MCF 10A (cell line): ENCODE data around the gene TMEM198. TPM values are rescaled to one million over a fixed set of nuclear protein-coding genes. Genes with fewer than 3 reads are reported as not detected.
A peak's percentile ranks its signal among the peaks of the same experiment; 100 is the strongest.

Source experiments
- BruUV-seq: library from RNA; stranded (reverse); fragments of 400-500 nt; replicated peaks from 2 replicates; lab custom pipeline; 2021; lab: Mats Ljungman, UMichigan
- CTCF ChIA-PET: fragments of 300-600 bp; sonication (Branson Sonifier 250); formaldehyde crosslinking; extraction: SDS; loops from one replicate; lab custom pipeline; 2021; ENCODE audit warnings: antibody characterized with exemption, inconsistent platforms; lab: Yijun Ruan, JAX
- POLR2A ChIA-PET: fragments of 300-600, 350-650 bp; sonication (Branson Sonifier 250); formaldehyde crosslinking; extraction: SDS; loops from one replicate; lab custom pipeline; 2020; ENCODE audit warnings: antibody characterized with exemption, inconsistent platforms; lab: Yijun Ruan, JAX
- DNase-seq: peaks from one replicate; pipeline ENCODE4 v3.0.0-alpha.2; 2018; ENCODE audit not compliant: unreplicated experiment
- H3K27ac Mint-ChIP-seq: one replicate; pipeline ENCODE4 v1.8.0; 2022; ENCODE audit warnings: mild to moderate bottlenecking, low read depth, mixed read lengths; ENCODE audit not compliant: unreplicated experiment
- H3K27me3 Mint-ChIP-seq: one replicate; pipeline ENCODE4 v1.8.0; 2022; ENCODE audit warnings: mixed read lengths; ENCODE audit not compliant: insufficient read depth, unreplicated experiment
- H3K36me3 Mint-ChIP-seq: one replicate; pipeline ENCODE4 v1.8.0; 2022; ENCODE audit warnings: mild to moderate bottlenecking, moderate library complexity, mixed read lengths; ENCODE audit not compliant: insufficient read depth, unreplicated experiment
- H3K4me1 Mint-ChIP-seq: one replicate; pipeline ENCODE4 v1.8.0; 2022; ENCODE audit warnings: mixed read lengths; ENCODE audit not compliant: insufficient read depth, unreplicated experiment
- H3K4me3 Mint-ChIP-seq: one replicate; pipeline ENCODE4 v1.8.0; 2022; ENCODE audit warnings: mild to moderate bottlenecking, moderate library complexity, mixed read lengths; ENCODE audit not compliant: unreplicated experiment
- H3K9me3 Mint-ChIP-seq: one replicate; pipeline ENCODE4 v1.8.0; 2022; ENCODE audit warnings: mixed read lengths; ENCODE audit not compliant: unreplicated experiment
- CTCF ChIP-seq: fragments of 200-600 bp; IDR thresholded peaks from one replicate; pipeline ENCODE4 v1.8.0; 2022; ENCODE audit warnings: antibody characterized with exemption, mild to moderate bottlenecking; ENCODE audit not compliant: unreplicated experiment
- intact Hi-C: fragments of 100-400 bp; cut with micrococcal nuclease; formaldehyde crosslinking; loops from 2 replicates; pipeline ENCODE4 v1.14.1; 2022
- total RNA-seq: library from RNA; stranded (reverse); gene quantifications from 2 replicates; pipeline ENCODE4 v1.2.3, GENCODE V29; 2022

TMEM198 gene
- total RNA-seq, 1 experiment from 2014 or later: 6.3 TPM

GRCh38 chr2:219549619-219550018 lies 5.8 kb downstream of the TMEM198 start:
- no peak overlapping the region for H3K27ac Mint-ChIP-seq
- no peaks in the 10 kb centered on the region for H3K36me3 Mint-ChIP-seq
- BruUV-seq: no TSS peak
- no peaks in the 10 kb centered on the region for H3K27me3 Mint-ChIP-seq
- H3K4me1 Mint-ChIP-seq: peaks cover 7% of the 10 kb centered on the region
- no peak for TF ChIP-seq CTCF
- ChIA-PET CTCF (interaction anchor here (1.1 to 3.0 kb wide), 5 partner anchors 9 to 147 kb away, joined by 4 to 21 read pairs (median 8); no protein-coding TSS in a partner anchor), POLR2A (interaction anchor here (0.7 kb wide), 1 partner anchor 51 kb away, joined by 3 read pairs; the partner anchor contains the start of gene GMPPA)
- intact Hi-C loops: no loop called here
- no peaks in the 10 kb centered on the region for H3K9me3 Mint-ChIP-seq
- DNase-seq: no peak
- H3K4me3 Mint-ChIP-seq: no peak overlapping the region

- POLR2A ChIA-PET: interaction anchor here (0.6 to 1.9 kb wide), 5 partner anchors 8 to 508 kb away, joined by 3 to 17 read pairs (median 3); partner anchors contain the start of genes CHPF, OBSL1 and TMEM198
- BruUV-seq: no TSS peak
- intact Hi-C loops: no loop called here
- no peaks in the 10 kb centered on the region for H3K9me3 Mint-ChIP-seq
- H3K4me3 Mint-ChIP-seq: peak overlapping the region; percentile 70
- peaks cover 6% of the 10 kb centered on the region for H3K4me1 Mint-ChIP-seq
- no peak overlapping the region for H3K27ac Mint-ChIP-seq
- CTCF ChIA-PET: interaction anchor here (1.0 to 2.6 kb wide), 6 partner anchors 8 to 91 kb away, joined by 3 to 8 read pairs (median 6); no protein-coding TSS in a partner anchor
- H3K27me3 Mint-ChIP-seq: no peaks in the 10 kb centered on the region
- H3K36me3 Mint-ChIP-seq: no peaks in the 10 kb centered on the region
- no peak for TF ChIP-seq CTCF
- DNase-seq: peak; percentile 41
Observed at GRCh38 chr2:219551441-219552381, 7.9 kb downstream of the TMEM198 start.

GRCh38 chr2:219552382-219553167 lies 8.7 kb downstream of the TMEM198 start:
- Mint-ChIP-seq H3K27ac (no peak overlapping the region), H3K36me3 (no peaks in the 10 kb centered on the region), H3K27me3 (no peaks in the 10 kb centered on the region), H3K4me3 (peak overlapping the region; percentile 70), H3K4me1 (peaks cover 6% of the 10 kb centered on the region), H3K9me3 (no peaks in the 10 kb centered on the region)
- no TSS peak for BruUV-seq
- intact Hi-C loops: no loop called here
- no peak for TF ChIP-seq CTCF
- DNase-seq: peak; percentile 75
- POLR2A ChIA-PET: interaction anchor here (0.6 to 1.9 kb wide), 4 partner anchors 9 to 509 kb away, joined by 3 to 17 read pairs (median 3); partner anchors contain the start of genes CHPF and TMEM198
- CTCF ChIA-PET: interaction anchor here (0.6 to 2.0 kb wide), 4 partner anchors 8 to 689 kb away, joined by 3 to 8 read pairs (median 5); no protein-coding TSS in a partner anchor
